ENCODE data around the gene AGXT.

DNA sequence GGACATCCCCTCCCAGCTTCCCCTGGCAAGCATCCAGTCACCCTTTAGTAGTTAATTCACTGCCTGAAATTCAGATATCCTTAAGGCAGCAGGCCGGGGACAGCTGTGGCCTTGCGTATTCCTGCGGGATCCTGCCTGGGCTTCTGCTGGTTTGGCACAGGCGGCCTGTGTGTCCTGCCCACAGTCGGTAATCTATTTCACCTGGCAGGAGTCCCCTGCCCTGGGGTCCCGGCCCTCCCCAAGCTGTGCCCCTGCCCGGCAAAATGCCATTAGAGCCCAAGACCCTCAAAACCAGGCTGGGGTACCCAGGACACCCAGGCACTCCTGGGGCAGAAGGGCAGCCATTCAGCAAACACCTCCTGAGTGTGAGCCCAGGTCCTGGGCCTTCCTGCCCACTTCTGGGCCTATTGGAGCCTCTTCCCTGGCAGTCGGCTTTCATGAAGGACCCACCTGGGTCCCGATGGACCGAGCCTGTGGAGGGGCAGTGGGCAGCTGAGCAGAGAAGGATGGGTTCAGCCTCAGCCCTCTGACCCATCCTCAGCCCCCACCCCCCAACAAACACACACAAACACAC lies 49.1 kb downstream of the AGXT start:
- TF ChIP-seq, protein P1, sequence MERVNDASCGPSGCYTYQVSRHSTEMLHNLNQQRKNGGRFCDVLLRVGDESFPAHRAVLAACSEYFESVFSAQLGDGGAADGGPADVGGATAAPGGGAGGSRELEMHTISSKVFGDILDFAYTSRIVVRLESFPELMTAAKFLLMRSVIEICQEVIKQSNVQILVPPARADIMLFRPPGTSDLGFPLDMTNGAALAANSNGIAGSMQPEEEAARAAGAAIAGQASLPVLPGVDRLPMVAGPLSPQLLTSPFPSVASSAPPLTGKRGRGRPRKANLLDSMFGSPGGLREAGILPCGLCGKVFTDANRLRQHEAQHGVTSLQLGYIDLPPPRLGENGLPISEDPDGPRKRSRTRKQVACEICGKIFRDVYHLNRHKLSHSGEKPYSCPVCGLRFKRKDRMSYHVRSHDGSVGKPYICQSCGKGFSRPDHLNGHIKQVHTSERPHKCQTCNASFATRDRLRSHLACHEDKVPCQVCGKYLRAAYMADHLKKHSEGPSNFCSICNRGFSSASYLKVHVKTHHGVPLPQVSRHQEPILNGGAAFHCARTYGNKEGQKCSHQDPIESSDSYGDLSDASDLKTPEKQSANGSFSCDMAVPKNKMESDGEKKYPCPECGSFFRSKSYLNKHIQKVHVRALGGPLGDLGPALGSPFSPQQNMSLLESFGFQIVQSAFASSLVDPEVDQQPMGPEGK (CRISPR knock-in tag; IDR thresholded peaks at IDR 0.05; ENCODE audit: borderline replicate concordance), result no peak
- no peak for TF ChIP-seq TSHZ2 (CRISPR knock-in tag; IDR thresholded peaks at IDR 0.05)
- no peak for TF ChIP-seq CSDC2 (CRISPR knock-in tag; IDR thresholded peaks at IDR 0.05)
- TF ChIP-seq PPARA (CRISPR knock-in tag; IDR thresholded peaks at IDR 0.05; ENCODE audit: borderline replicate concordance), result no peak
- TF ChIP-seq ZFP30 (CRISPR knock-in tag; IDR thresholded peaks at IDR 0.05), result no peak
- no peak for TF ChIP-seq ZFP3 (CRISPR knock-in tag; IDR thresholded peaks at IDR 0.05)
- TF ChIP-seq ZNF70 (CRISPR knock-in tag; IDR thresholded peaks at IDR 0.05), result no peak
- TF ChIP-seq ESRRG (CRISPR knock-in tag; IDR thresholded peaks at IDR 0.05), result no peak
- no peak for TF ChIP-seq SNAI2 (CRISPR knock-in tag; IDR thresholded peaks at IDR 0.05)
- no peak for TF ChIP-seq CREB5 (CRISPR knock-in tag; IDR thresholded peaks at IDR 0.05; ENCODE audit: low read depth)
